HG03469 (cell line): ENCODE data around the gene TST.

ENCODE experiments used
- ATAC-seq: cut with Tn5 transposase; IDR thresholded peaks from one replicate; pipeline ENCODE4 v1.9.1; 2021; ENCODE audit warnings: mild to moderate bottlenecking, moderate library complexity, moderate number of reproducible peaks; ENCODE audit not compliant: unreplicated experiment

The TST gene

DNA sequence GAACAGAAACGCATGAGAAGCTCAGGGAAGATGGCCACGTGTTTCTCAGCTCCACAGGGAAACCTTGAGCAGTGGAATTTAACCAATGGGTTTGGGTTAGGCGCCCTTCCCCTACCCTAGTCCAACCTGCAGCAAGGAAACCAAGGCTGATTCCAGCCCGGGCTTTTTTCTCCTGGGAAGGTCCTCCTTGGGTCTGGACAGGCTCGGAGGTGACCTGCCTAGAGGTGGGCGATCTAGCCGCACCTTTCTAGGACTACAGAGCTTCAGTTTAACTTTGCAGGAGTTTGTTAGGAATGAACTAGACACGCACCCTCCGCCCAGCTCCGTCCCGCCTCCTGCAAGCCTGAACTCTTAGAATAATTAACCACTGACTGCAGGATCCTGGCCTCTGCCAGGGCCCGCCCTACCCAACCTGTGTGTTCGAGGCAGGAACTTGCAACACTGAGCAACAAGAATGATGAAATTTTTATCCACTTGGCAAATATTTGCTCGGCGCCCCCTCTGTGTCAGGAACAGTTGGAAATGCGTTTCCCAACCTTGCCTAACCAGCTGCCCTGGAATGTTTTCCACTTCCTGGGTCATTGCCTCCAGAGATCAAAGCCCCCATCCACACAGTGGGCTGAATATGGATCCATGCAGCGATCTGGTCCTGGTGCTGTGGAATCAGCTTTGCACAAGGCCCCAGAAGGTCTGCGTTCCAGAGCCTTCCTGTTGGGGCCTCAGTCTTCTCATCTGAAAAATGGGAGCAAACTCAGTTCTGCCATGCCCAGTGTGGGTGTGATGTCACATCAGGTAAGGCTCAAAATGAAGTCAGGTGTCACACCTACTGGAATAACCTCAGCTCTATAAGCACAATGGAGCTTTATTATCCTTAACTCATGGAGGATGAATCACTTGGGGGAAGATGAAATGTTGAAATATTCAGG lies 13.6 kb upstream of the TST start:
- ATAC-seq: no peak

DNA sequence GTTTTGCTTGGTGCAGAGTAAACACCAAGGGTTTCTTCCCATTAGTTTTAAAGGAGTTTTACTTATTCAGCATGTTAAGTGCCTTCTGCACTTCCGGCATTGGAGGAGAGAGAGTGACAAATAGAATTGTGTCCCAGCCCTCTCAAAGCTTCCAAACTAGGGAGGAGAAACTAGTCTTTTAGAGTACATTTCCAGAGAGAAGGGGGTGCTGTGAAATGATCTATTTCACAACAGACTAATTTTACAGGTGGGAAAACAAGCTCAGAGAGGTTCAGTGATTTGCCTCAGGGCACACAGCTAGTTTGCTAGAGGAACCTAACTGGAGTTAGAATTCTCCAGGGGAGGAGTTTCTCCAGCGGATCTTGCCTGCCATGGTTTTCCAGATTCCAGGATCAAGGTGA lies 12.9 kb upstream of the TST start:
- no peak for ATAC-seq

DNA sequence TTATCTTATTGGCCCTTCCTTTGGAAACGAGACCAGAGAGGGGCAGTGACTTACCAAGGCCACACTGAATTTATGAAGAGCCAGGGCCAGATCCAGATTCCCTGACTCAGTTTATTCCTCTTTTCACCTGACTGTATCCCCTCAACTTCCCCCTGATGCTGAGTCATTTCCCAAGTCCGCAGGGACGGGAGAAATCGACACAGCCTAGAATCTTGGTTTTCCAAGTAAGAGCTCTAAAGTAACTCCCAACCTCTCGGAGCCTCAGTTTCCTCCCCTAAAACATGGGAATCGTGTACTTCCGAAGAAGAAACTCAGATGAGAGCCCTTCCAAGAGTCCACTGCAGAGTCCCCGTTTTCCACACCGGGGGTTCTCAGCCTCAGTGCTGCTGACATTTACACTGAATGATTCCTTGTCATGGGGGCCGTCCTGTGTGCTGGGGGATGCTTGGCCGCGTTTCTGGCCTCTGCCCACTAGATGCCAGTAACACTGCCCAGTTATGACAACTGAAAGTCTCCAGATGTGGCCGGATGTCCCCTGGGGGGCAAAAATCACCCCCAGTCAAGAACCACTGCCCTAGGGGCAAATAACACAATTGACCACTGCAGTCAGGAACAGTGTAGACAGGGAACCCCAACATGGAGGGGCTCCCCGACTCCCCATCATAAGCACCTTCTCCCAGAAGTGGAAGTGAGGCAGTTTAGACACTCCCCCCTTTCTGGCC lies 11.5 kb upstream of the TST start:
- ATAC-seq: no peak

DNA sequence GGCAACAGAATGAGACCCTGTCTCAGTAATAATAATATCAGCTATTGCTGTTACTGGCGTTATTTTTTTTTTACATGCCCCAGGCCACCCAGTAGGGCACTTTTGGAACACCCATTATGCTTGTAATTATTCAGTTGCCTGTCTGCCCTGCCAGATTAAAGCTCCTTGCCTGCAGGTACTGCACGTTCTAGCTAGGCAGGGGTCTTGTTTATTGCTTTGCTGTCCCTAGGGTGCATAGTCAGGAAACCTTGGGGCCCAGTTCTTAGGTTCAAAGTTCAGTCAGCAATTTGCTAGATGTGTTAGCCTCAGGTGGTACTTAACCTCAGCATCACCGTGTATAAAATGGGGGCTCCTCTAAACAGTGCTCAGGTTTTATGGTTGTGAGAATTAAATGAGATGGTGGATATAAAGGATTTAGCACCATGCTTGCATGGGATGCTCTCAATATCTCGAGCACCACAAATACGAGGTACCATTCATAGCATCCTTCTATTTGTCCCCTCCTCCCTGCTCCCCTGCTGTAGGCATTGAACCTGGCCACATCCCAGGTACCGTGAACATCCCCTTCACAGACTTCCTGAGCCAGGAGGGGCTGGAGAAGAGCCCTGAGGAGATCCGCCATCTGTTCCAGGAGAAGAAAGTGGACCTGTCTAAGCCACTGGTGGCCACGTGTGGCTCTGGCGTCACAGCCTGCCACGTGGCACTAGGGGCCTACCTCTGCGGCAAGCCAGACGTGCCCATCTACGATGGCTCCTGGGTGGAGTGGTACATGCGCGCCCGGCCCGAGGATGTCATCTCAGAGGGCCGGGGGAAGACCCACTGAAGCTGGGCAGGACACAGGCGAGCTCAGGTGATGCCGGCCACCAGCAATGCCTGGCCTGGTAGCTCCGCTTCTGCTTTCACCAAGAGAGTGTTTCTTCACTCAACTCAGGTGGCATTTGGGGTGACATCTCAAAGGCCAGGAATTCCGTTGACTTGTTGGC lies 9.7 kb upstream of the TST start:
- no peak for ATAC-seq

DNA sequence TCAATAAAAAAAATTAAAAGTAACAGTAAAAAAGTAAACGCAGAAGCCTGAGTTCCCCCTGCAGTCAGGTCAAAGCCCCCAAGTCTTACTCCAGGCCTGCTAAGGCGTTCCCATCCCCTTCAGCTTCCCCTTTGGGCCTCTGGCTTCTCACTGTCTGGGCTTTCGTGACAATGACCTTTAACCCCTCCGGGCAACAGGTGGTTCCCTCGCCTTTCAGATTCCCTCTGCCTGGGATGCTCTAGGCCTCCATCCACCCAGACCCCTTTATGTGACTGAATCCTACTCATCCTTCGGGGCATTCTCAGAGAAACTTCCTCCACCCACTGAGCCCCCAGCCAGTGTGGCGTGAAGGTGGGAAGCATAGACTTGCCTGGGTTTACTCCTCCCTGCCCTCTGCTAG lies 8.3 kb upstream of the TST start:
- ATAC-seq: no peak

DNA sequence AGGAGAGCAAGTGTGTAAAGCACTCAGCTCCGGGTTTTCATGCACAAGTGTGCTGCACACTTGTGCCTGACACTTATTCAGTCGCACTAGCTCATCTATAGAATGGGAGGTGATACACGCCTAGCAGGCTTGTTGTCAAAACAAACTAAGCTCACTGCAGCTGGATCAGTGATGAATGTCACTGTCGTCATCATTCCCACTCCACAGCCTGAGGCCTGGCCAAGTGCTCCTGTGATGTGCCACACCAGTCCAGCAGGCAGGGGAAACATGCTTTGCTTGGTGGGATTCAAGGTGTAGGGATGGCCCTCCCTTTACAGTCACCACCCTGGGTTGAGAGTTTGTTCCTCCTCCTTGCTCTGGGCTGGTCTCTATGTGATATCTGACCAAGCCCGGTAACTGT lies 7.1 kb upstream of the TST start:
- ATAC-seq: no peak

DNA sequence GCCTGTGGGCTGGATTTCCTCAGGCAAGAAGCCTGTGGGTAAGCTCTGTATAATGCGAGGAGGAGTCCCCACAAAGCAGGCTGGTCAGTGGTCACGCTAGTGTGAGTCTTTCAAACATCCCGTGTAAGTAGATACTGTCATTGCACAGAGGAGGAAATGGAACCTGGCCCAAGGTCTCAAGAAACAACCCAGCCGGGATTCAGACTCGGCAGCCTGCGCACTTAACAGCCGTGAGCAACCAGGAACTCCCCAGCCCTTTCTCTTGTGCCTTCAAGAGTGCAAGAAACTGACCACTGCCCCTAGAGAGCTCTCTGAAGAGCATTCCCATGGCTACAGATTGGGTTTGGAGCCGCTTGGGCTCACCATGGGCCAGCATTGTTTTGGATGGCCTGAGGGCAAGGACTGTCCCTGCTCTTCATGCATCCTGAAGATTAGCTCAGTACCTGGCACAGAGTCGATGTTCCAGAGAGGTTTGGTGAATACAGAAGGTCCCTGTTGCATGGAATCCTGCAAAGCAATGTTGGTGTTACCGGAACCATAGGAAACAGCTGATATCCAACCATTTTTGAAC lies 6.3 kb upstream of the TST start:
- no peak for ATAC-seq

DNA sequence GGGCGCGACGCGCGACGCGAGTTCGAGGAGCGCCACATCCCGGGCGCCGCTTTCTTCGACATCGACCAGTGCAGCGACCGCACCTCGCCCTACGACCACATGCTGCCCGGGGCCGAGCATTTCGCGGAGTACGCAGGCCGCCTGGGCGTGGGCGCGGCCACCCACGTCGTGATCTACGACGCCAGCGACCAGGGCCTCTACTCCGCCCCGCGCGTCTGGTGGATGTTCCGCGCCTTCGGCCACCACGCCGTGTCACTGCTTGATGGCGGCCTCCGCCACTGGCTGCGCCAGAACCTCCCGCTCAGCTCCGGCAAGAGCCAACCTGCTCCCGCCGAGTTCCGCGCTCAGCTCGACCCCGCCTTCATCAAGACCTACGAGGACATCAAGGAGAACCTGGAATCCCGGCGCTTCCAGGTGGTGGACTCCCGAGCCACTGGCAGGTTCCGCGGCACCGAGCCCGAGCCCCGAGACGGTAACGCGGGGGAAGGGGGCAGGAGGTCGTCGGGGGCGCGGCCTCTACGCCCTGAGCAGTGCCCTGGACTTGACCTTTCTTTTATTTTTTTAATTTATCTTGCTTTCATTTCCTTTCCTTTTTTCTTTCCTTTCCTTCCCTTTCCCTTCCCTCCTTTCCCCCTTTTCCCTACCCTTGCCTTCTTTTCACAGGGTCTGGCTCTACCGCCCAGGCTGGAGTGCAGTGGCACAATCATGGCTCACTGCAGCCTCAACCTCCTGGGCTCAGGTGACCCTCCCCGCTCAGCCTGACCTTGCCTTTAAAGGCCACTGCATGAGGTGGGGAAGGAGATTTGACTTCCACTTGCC lies 5.3 kb upstream of the TST start:
- no peak for ATAC-seq

DNA sequence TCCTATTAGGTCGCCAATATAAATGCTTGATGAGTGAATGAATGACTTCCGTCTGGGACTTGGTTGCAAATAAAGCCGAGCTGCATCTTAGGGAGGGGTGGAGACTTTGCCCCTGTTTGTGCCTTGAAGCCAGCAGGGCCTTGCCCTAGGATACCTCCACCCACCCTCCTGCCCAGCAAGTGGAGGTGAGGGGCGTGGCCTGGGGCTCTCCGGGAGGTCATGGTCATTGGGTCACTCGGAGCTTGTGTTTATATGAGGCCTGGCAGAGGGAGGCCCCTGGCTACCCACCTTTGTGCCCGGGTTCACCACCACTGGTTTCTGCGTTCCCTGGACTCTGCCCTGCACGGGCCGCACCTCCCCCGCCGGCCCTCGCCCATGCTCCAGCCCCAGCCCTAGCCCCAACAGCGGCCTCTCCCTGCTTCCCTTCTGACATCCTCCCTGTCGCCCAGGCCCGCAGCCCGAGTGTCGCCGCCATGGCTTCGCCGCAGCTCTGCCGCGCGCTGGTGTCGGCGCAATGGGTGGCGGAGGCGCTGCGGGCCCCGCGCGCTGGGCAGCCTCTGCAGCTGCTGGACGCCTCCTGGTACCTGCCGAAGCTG lies 4.6 kb upstream of the TST start:
- ATAC-seq: no peak

DNA sequence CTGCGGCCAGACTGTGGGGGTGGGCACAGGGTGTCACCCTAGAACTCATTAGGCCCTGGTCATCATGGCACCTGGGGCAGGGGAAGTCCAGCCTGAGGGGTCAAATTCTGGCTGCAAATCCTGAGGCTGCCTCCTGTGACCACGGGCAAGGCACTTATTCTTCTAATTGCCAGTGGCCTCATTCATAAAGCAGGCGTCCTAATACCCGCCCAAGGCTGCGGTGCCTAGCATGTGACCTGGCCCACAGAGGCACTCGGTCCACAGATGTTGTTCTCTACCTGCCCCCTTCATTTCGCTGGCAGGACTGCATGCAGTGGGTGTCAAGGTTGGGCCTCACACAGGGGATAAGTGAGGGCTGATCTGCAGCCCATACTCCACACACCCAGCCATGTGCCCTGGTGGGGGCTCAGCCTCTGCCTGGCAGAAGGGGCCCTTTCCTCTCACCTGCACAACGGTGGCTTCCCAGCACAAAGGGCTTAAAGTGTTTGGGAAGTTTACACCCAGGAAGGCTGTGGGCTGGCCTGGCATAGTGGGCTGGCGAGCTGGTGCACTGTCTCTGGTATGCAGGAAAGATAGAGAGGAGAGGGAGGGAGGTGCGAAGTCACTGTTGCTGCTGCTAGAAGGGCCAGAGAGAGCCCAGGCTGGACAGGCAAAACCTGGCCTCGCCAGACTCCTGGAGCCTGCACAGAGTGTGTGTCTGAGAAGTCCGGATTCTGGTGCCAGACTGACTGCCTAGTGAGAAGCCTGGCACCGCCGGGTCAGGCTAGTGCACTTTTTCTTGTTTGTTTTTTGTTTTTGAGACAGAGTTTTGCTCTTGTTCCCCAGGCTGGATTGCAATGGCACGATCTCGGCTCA lies 3.5 kb upstream of the TST start:
- ATAC-seq: no peak

DNA sequence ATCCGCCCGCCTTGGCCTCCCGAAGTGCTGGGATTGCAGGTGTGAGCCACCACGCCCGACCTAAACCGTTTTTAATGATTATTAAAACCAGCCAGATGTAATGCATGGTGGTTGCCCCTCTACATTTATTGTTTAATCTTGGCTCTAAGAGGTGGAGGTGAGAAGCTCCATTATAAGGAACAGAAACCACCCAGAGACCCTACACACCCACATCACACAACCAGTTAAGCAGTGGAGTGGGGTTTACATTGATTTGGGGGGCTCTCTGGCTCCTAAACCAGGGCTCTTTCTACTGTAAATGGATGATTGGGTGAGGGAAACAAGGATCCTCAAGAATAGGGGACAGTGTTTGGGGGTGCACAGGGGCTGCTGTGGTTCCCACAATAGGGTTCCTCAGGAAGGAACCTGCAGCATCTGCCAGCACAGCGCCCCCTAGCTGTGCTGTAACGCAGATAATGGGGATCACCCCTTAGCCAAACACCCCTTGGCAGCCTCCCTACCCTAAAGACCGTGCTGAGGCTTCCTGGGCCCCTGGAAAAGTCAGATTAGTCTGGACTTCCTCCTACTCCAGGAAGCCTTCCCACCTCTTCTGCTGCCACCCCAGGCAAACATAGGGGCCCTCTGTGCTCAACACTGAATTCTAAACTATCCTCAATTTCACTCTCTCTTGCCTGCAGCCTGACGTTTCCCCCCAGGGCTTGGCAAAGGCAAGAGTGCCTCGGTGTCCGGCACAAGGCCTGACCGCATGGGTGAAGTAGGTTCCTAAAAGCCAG lies 2.6 kb upstream of the TST start:
- ATAC-seq: no peak

DNA sequence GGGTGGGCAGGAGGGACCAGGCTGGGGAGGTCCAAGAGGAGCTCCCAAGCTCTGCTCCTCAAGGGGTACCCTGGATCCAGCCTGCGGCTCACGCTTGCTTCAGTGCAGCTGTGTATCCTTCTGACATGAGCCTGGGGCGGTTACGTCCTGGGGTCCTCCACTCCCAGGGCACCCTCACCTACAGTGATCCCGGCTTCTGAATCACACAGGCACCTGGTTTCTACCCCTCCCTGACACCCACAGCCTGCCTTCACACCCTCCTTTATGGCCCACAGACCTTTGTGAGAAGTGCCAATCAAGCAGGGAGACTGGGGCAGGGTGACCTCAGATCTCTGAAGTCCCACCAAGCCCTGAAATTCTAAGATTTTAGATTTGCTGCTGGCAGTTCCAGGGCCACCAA lies 1.8 kb upstream of the TST start:
- no peak for ATAC-seq

DNA sequence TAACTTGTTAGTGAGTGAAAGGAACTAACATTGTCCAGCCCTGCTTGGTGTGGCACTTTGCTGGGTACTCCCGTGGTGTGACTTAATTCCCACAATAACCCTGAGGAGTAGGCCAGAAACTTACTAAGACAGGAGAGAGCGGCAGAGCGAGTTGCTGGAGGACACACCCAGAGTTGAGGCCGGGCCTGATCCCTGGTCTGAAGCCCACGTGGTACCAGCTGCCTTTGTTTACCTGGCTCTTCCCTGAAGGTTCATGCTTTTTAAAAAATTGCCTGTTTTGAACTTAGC lies 889 bp upstream of the TST start:
- ATAC-seq: no peak

DNA sequence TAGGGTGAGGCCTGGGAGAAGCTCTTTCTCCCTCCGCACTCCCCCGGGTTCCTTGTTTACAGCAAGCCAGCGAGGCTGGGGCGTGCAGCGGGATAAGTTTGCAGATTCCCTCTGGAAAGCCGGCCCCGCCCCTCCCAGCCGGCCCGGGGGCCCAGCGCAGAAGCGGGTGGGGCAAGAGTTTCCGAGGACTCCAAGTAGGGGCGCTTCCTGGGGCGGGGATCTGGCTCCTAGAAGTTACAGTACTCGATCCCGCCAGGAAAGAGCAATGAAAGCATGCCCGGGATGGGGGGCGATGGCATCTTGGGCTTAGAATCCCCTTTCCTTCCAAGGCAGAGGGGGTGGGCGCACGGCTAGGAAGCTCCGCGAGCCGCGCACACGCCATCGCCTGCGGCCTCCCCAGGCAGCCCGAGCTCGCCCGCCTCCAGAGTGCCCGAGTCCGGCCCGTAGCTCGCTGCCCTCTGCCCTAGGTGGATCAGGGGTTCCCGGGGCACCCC lies 385 bp downstream of the TST start:
- no peak for ATAC-seq

DNA sequence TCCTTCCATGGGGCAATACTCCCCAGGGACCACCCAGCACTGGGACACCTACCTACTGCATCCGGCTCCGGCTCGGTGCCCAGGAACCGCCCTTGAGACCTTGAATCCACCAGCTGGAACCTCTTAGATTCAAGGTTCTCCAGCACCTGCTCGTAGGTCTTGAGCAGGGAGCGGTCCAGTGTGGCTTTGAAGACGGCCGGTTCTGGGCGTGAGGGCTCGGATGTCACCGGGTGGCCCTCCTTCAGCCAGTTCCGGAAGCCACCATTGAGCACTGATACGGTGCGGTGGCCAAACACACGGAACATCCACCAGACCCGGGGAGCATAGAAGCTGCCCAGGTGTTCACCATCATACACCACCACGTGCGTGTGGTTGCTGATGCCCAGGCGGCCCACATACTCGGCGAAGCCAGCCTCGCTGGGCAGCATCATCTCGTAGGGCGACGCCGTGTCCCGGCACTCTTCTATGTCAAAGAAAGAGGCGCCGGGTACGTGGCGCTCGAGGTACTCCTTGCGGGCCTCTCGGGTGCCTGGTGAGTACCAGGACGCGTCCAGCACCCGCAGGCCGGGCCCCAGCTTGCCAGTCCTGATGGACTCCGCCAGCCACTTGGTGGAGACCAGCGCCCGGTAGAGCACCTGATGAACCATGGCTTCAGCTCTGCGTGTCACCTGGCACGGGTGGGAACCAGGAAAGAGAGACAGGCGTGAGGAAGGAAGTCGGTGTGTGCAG lies 997 bp downstream of the TST start:
- no peak for ATAC-seq

DNA sequence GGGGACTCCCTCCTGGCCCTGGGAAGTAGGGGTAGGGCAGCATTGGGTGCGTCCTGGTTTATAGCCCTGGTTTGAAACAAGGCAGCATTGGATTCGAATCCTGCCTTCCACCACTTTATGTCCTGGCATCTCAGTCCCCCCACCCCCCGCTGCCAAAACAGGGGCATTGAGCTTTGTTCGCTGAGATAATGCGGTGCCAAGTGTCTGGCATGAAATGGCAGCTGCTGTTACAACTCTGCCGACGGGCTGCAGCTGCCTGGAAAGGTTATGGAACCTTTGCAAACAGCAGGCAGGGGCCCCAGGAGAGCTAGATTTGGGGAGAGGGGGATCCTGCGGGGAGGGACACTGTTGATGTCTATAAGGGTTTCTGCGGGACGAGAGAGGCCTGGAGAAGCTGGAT lies 1.9 kb downstream of the TST start:
- ATAC-seq: no peak
